Smooth muscle cell (in vitro differentiated cells): ENCODE measurements around the gene KCNMB2. TPM values are rescaled to one million over a fixed set of nuclear protein-coding genes. Genes with fewer than 3 reads are reported as not detected.

ENCODE experiments used
- DNase-seq: peaks from one replicate; lab custom pipeline; 2025; ENCODE audit not compliant: unreplicated experiment; lab: John Stamatoyannopoulos, UW
- H2AFZ ChIP-seq: fragments of 200-600 bp; sonication (generic); 2 replicates; pipeline ENCODE4 v1.6.0; 2016; ENCODE audit warnings: antibody characterized with exemption, low read depth, mild to moderate bottlenecking
- H3F3A ChIP-seq: fragments of 200-600 bp; sonication (generic); 2 replicates; pipeline ENCODE4 v1.6.0; 2017; ENCODE audit warnings: antibody characterized with exemption, low read depth
- H3K27ac ChIP-seq: fragments of 200-600 bp; sonication (generic); 2 replicates; pipeline ENCODE4 v1.5.1; 2016; ENCODE audit warnings: low read depth, mild to moderate bottlenecking
- H3K27me3 ChIP-seq: fragments of 200-600 bp; sonication (generic); 2 replicates; pipeline ENCODE4 v1.6.1; 2016; ENCODE audit warnings: low read depth, mild to moderate bottlenecking
- H3K36me3 ChIP-seq: fragments of 200-600 bp; sonication (generic); 2 replicates; pipeline ENCODE4 v1.5.1; 2016; ENCODE audit warnings: low read depth
- H3K4me1 ChIP-seq: fragments of 200-600 bp; sonication (generic); 2 replicates; pipeline ENCODE4 v1.5.1; 2016; ENCODE audit warnings: low read depth
- H3K4me2 ChIP-seq: fragments of 200-600 bp; sonication (generic); 2 replicates; pipeline ENCODE4 v1.6.0; 2016; ENCODE audit warnings: mild to moderate bottlenecking
- H3K4me3 ChIP-seq: fragments of 200-600 bp; sonication (generic); 2 replicates; pipeline ENCODE4 v1.5.1; 2016; ENCODE audit warnings: mild to moderate bottlenecking
- H3K79me2 ChIP-seq: fragments of 200-600 bp; sonication (generic); 2 replicates; pipeline ENCODE4 v1.6.0; 2016; ENCODE audit warnings: low read depth, mild to moderate bottlenecking
- H3K9ac ChIP-seq: fragments of 200-600 bp; sonication (generic); 2 replicates; pipeline ENCODE4 v1.6.0; 2016; ENCODE audit warnings: low read depth
- H3K9me3 ChIP-seq: fragments of 200-600 bp; sonication (generic); replicated peaks from 2 replicates; pipeline ENCODE4 v1.5.1; 2016; ENCODE audit warnings: low read depth
- H4K20me1 ChIP-seq: fragments of 200-600 bp; sonication (generic); 2 replicates; pipeline ENCODE4 v1.6.0; 2016; ENCODE audit warnings: low read depth
- CTCF ChIP-seq: fragments of 200-600 bp; sonication (generic); IDR thresholded peaks from 2 replicates; pipeline ENCODE4 v1.5.1; 2017; ENCODE audit warnings: borderline replicate concordance, mild to moderate bottlenecking, antibody characterized with exemption; ENCODE audit not compliant: insufficient read depth, poor library complexity, severe bottlenecking
- WGBS: methylation state at CpG from one replicate; pipeline ENCODE4 v1.1.7; 2016; ENCODE audit warnings: low lambda C conversion rate; 5-methylcytosine and 5-hydroxymethylcytosine counted together
- polyA plus RNA-seq: library from polyadenylated mRNA; unstranded; fragments of >200 nt; fragmentation: Nextera tagmentation; extraction: Ambion mirVana; gene quantifications from 2 replicates; pipeline ENCODE4 v1.2.1, GENCODE V29; 2016
- total RNA-seq: library from RNA; depleted of rRNA; stranded (reverse); fragments of >200 nt; gene quantifications from 2 replicates; pipeline ENCODE4 v1.2.3, GENCODE V29; 2014

KCNMB2 gene
- total and polyA plus RNA-seq, 2 experiments from 2014 or later = 0.09 TPM; not detected in 1

- DNase-seq = no peak
- no peaks in the 10 kb centered on the region for H3K9me3 ChIP-seq
- no peak overlapping the region for H3K27ac ChIP-seq
- no peak overlapping the region for H2AFZ ChIP-seq
- H3K4me1 ChIP-seq = no peaks in the 10 kb centered on the region
- H3K27me3 ChIP-seq = no peaks in the 10 kb centered on the region
- H4K20me1 ChIP-seq = no peaks in the 10 kb centered on the region
- TF ChIP-seq CTCF = no peak
- no peaks in the 10 kb centered on the region for H3F3A ChIP-seq
- H3K79me2 ChIP-seq = no peaks in the 10 kb centered on the region
- no peak overlapping the region for H3K4me3 ChIP-seq
- H3K36me3 ChIP-seq = no peaks in the 10 kb centered on the region
- no peak overlapping the region for H3K4me2 ChIP-seq
- no peak overlapping the region for H3K9ac ChIP-seq
These were observed 6.5 kb upstream of the KCNMB2 start for GRCh38 chr3:178529606-178530225.

GRCh38 chr3:178532476-178532875, 3.8 kb upstream of the KCNMB2 start:
- H2AFZ ChIP-seq = no peak overlapping the region

GRCh38 chr3:178537122-178537705, 978 bp downstream of the KCNMB2 start:
- no peaks in the 10 kb centered on the region for H3K9me3 ChIP-seq
- H3K4me2 ChIP-seq = peak overlapping the region; percentile 87
- TF ChIP-seq CTCF = no peak

More at GRCh38 chr3:178532476-178532875, 3.8 kb upstream of the KCNMB2 start:
- no peaks in the 10 kb centered on the region for H3K36me3 ChIP-seq
- peaks cover 8% of the 10 kb centered on the region for H3K4me1 ChIP-seq
- no peak overlapping the region for H3K27ac ChIP-seq
- DNase-seq = no peak
- no peaks in the 10 kb centered on the region for H4K20me1 ChIP-seq
- H3K9ac ChIP-seq = no peak overlapping the region
- WGBS = 87% methylated on average over 2 of the region's 2 CpGs
- peaks cover 20% of the 10 kb centered on the region for H3K27me3 ChIP-seq
- no peaks in the 10 kb centered on the region for H3F3A ChIP-seq
- H3K4me3 ChIP-seq = no peak overlapping the region
- no peak overlapping the region for H3K4me2 ChIP-seq
- no peak for TF ChIP-seq CTCF
- H3K9me3 ChIP-seq = no peaks in the 10 kb centered on the region
- no peaks in the 10 kb centered on the region for H3K79me2 ChIP-seq

GRCh38 chr3:178538056-178538455, 1.8 kb downstream of the KCNMB2 start:
- H3K9ac ChIP-seq = no peak overlapping the region
- WGBS = 37% methylated on average over 4 of the region's 4 CpGs
- peaks cover 24% of the 10 kb centered on the region for H3K27me3 ChIP-seq
- no peak for DNase-seq
- no peaks in the 10 kb centered on the region for H3F3A ChIP-seq
- no peak overlapping the region for H2AFZ ChIP-seq
- H3K4me2 ChIP-seq = no peak overlapping the region
- H3K4me1 ChIP-seq = peaks cover 8% of the 10 kb centered on the region
- H3K36me3 ChIP-seq = no peaks in the 10 kb centered on the region
- no peaks in the 10 kb centered on the region for H3K9me3 ChIP-seq
- H3K4me3 ChIP-seq = no peak overlapping the region
- H3K27ac ChIP-seq = no peak overlapping the region
- no peaks in the 10 kb centered on the region for H3K79me2 ChIP-seq
- TF ChIP-seq CTCF = no peak
- no peaks in the 10 kb centered on the region for H4K20me1 ChIP-seq

More at GRCh38 chr3:178537122-178537705, 978 bp downstream of the KCNMB2 start:
- H3K4me3 ChIP-seq = peak overlapping the region; percentile 51
- no peaks in the 10 kb centered on the region for H3F3A ChIP-seq
- DNase-seq = no peak
- no peaks in the 10 kb centered on the region for H3K79me2 ChIP-seq
- H2AFZ ChIP-seq = peak overlapping the region; percentile 81
- no peaks in the 10 kb centered on the region for H4K20me1 ChIP-seq
- no peaks in the 10 kb centered on the region for H3K36me3 ChIP-seq
- WGBS = 51% methylated on average over 7 of the region's 7 CpGs
- H3K27ac ChIP-seq = no peak overlapping the region
- H3K4me1 ChIP-seq = peaks cover 8% of the 10 kb centered on the region
- peaks cover 24% of the 10 kb centered on the region for H3K27me3 ChIP-seq
- H3K9ac ChIP-seq = no peak overlapping the region
